Endothelial cell of umbilical vein (primary cell): ENCODE results near the gene MRPL2. TPM values are rescaled to one million over a fixed set of nuclear protein-coding genes. Genes with fewer than 3 reads are reported as not detected.

Source experiments
- BruUV-seq: library from RNA; stranded (reverse); fragments of 400-500 nt; replicated peaks from 2 replicates; lab custom pipeline; 2021; lab: Mats Ljungman, UMichigan
- CTCF ChIA-PET: fragments of 300-600, 350-600 bp; sonication (Branson Sonifier 250); formaldehyde crosslinking; loops from one replicate; lab custom pipeline; 2021; ENCODE audit warnings: antibody characterized with exemption, inconsistent platforms; lab: Charles Lee
- POLR2A ChIA-PET: fragments of 300-600, 350-600 bp; sonication (Branson Sonifier 250); formaldehyde crosslinking; loops from one replicate; lab custom pipeline; 2021; ENCODE audit warnings: antibody characterized with exemption, inconsistent platforms; lab: Charles Lee
- DNase-seq: peaks from one replicate; pipeline ENCODE4 v3.0.0-alpha.2; 2011; ENCODE audit warnings: low read depth, low spot score
- FAIRE-seq: peaks from 2 replicates; lab custom pipeline; 2011; peaks lifted over from hg19 to GRCh38; lab: Jason Lieb, UNC
- H2AFZ ChIP-seq: 2 replicates; pipeline ENCODE4 v1.6.0; 2012; ENCODE audit warnings: low read depth, low read length, control low read depth, inconsistent platforms
- H3K27ac ChIP-seq: 2 replicates; pipeline ENCODE4 v1.5.1; 2011; ENCODE audit warnings: low read depth, mild to moderate bottlenecking, control low read depth, low read length, moderate library complexity; ENCODE audit not compliant: insufficient read depth
- H3K27me3 ChIP-seq, 2 experiments: 2 replicates each; pipeline versions ENCODE4 v1.6.0 to v1.6.1; 2011; ENCODE audit warnings: low read length in 2 of 2, mixed read lengths in 1 of 2; ENCODE audit not compliant: control insufficient read depth in 2 of 2, insufficient read depth in 2 of 2
- H3K36me3 ChIP-seq, 2 experiments: 2 replicates in 1 of 2; 3 replicates in 1 of 2; pipeline ENCODE4 v1.5.1; 2011; ENCODE audit warnings: low read length in 2 of 2, mild to moderate bottlenecking in 1 of 2, moderate library complexity in 1 of 2; ENCODE audit not compliant: control insufficient read depth in 2 of 2, insufficient read depth in 2 of 2; ENCODE audit errors: extremely low read depth in 1 of 2
- H3K4me1 ChIP-seq: 3 replicates; pipeline ENCODE4 v1.5.1; 2011; ENCODE audit warnings: mild to moderate bottlenecking, low read length; ENCODE audit not compliant: control insufficient read depth, insufficient read depth; ENCODE audit errors: extremely low read depth
- H3K4me2 ChIP-seq: 2 replicates; pipeline ENCODE4 v1.6.1; 2011; ENCODE audit warnings: low read length, control low read depth, mixed read lengths; ENCODE audit not compliant: insufficient read depth
- H3K4me3 ChIP-seq, 3 experiments: fragments of 200-600 bp in 1 of 3; sonication (generic), shearing (Covaris generic) in 1 of 3; replicated peaks in 1 of 3; 2 replicates each; pipeline ENCODE4 v1.5.1; 2011 to 2016; ENCODE audit warnings: control low read depth in 3 of 3, low read length in 3 of 3, mild to moderate bottlenecking in 2 of 3, inconsistent platforms in 1 of 3, low read depth in 1 of 3, moderate library complexity in 1 of 3; ENCODE audit not compliant: insufficient read depth in 1 of 3
- H3K79me2 ChIP-seq: 2 replicates; pipeline ENCODE4 v1.6.0; 2012; ENCODE audit warnings: low read length, inconsistent platforms; ENCODE audit not compliant: control insufficient read depth, insufficient read depth
- H3K9ac ChIP-seq: replicated peaks from 2 replicates; pipeline ENCODE3; 2011; ENCODE audit warnings: low read length, control low read depth; ENCODE audit not compliant: insufficient read depth; ENCODE audit errors: extremely low read depth
- H3K9me1 ChIP-seq: replicated peaks from 3 replicates; pipeline ENCODE4 v1.6.0; 2011; ENCODE audit warnings: mild to moderate bottlenecking, low read length; ENCODE audit not compliant: control insufficient read depth, insufficient read depth; ENCODE audit errors: extremely low read depth
- H3K9me3 ChIP-seq: replicated peaks from 2 replicates; pipeline ENCODE4 v1.5.1; 2012; ENCODE audit warnings: low read length, inconsistent platforms; ENCODE audit not compliant: control insufficient read depth, insufficient read depth
- H4K20me1 ChIP-seq: replicated peaks from 2 replicates; pipeline ENCODE3; 2011; ENCODE audit warnings: mild to moderate bottlenecking, low read length; ENCODE audit not compliant: control insufficient read depth, insufficient read depth; ENCODE audit errors: extremely low read depth
- EZH2 ChIP-seq: IDR thresholded peaks from 2 replicates; pipeline ENCODE4 v1.6.1; 2012; ENCODE audit warnings: borderline replicate concordance, low read depth, mild to moderate bottlenecking, moderate library complexity, low read length, inconsistent platforms; ENCODE audit not compliant: severe bottlenecking
- POLR2AphosphoS5 ChIP-seq: IDR thresholded peaks from 2 replicates; pipeline ENCODE4 v1.6.1; 2012; ENCODE audit warnings: low read depth, mild to moderate bottlenecking, control low read depth, low read length, moderate library complexity; ENCODE audit not compliant: insufficient read depth
- dilution Hi-C: fragments of 300-500 bp; cut with MboI; formaldehyde crosslinking; loops from one replicate; pipeline ENCODE4 v1.15.0; 2019; ENCODE audit warnings: low sequenced_read_pairs; ENCODE audit not compliant: extremely low pct_ligation_motif_present
- intact Hi-C: fragments of 100-400 bp; cut with micrococcal nuclease; formaldehyde crosslinking; loops from one replicate; pipeline ENCODE4 v1.10.0; 2022
- polyA plus RNA-seq, 4 experiments: library from polyadenylated mRNA; depleted of rRNA in 3 of 4; stranded (reverse) in 3 of 4; unstranded in 1 of 4; fragments of >200 nt; gene quantifications; 2 replicates each; pipeline versions ENCODE4 v1.2.1 to v1.2.3, GENCODE V29; 2011 to 2012; ENCODE audit warnings: missing spikeins in 1 of 4
- total RNA-seq: library from RNA; stranded (reverse); gene quantifications from 2 replicates; pipeline ENCODE4 v1.2.3, GENCODE V29; 2021
- TF ChIP-seq, protein P1 (sequence below): IDR thresholded peaks from 2 replicates; pipeline ENCODE4 v1.6.1; 2011; ENCODE audit not compliant: insufficient read depth, insufficient read length

MRPL2 gene
- total and polyA plus RNA-seq, 2 donors (not counting 3 experiments of a cell fraction or from before 2014, with no cell fraction given), result 37.6 to 63.6 TPM

DNA sequence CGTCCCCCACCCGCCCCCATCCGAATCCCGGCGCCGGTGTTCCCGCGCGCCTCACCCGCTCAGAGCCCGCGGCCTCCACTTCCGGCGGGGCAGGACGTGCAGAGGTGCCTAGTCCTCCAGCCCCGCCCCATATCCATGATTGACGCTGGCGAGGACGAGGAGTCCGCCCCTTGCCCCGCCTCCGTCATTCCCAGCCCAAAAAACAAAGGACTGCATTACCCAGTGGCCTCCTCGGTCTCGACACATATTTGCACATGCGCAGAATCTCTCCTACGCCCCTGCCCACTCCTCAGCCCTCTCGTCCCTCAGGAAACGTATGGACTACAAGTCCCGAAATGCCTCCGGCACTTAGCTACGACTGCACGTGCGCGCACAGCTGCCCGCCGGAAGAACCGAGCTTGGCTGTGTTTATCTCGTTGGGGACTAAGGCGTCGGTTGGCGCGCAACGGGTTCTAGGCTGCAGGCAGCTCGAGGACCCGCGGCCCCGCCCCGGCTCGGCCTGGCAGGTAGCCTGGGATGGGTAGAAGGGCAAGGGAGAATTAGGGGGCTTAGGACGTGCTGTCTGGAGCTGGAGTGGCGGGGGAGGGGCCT lies 45.3 kb downstream of the MRPL2 start, which contains the start of the genes KLHDC3 and MEA1:
KLHDC3 (plus strand) TSS at position 407 of the 591 bp plus-strand sequence. CDS start 2,944 bp downstream, outside the sequence.
MEA1 (minus strand) TSS at position 104 of the 591 bp plus-strand sequence. CDS start 133 bp downstream, outside the sequence.
- Histone ChIP-seq H3K4me1 (peaks cover 17% of the 10 kb centered on the region), H2AFZ (peak within 1 kb of the TSS; percentile 84), H3K9ac (peak within 1 kb of the TSS; percentile 90), H3K4me2 (peak within 1 kb of the TSS; percentile 95), H3K27me3 (no peaks in the 10 kb centered on the region), H3K27ac (peak within 1 kb of the TSS; percentile 52), H3K9me3 (no peaks in the 10 kb centered on the region), H3K36me3 (peaks cover 5 to 30% of the 10 kb centered on the region in 2 experiments), H3K4me3 (peak within 1 kb of the TSS; percentile 58 to 87 (median 72)), H4K20me1 (no peaks in the 10 kb centered on the region), H3K9me1 (no peaks in the 10 kb centered on the region), H3K79me2 (peaks cover 34% of the 10 kb centered on the region)
- TF ChIP-seq, protein P1, sequence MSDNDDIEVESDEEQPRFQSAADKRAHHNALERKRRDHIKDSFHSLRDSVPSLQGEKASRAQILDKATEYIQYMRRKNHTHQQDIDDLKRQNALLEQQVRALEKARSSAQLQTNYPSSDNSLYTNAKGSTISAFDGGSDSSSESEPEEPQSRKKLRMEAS, result peak; percentile 88
- TF ChIP-seq EZH2, result no peak
- peak; percentile 79 for TF ChIP-seq POLR2AphosphoS5
- FAIRE-seq, result peak; percentile 99
- peak; percentile 100 for DNase-seq
- intact Hi-C loops, result loop anchor here (1.0 to 5.0 kb wide), 6 partner anchors 30 to 160 kb away; partner anchors contain the start of genes CNPY3, CUL7, GNMT and PEX6
- POLR2A ChIA-PET, result interaction anchor here (0.7 to 1.9 kb wide), 7 partner anchors 30 to 85 kb away, joined by 4 to 9 read pairs (median 6); partner anchors contain the start of genes CNPY3, CUL7, KLC4 and MRPL2
- CTCF ChIA-PET, result interaction anchor here (0.5 to 8.7 kb wide), 9 partner anchors 17 to 130 kb away, joined by 3 to 55 read pairs (median 4); partner anchors contain the start of genes CNPY3, CUL7 and PEX6
- dilution Hi-C loops, result no loop called here
- BruUV-seq, result no TSS peak
